Amygdala (tissue), 56 donors: Measurements from ENCODE around the gene FBXL15.

Experiments used
- DNase-seq, 56 donors: peaks; one replicate each; lab custom pipeline; 2025; lab: John Stamatoyannopoulos, UW

The FBXL15 gene

GRCh38 chr10:102397222-102398171 is 23.1 kb upstream of the FBXL15 start:
- DNase-seq = no peak

- no peak for DNase-seq
Observed at GRCh38 chr10:102398172-102399020, 22.2 kb upstream of the FBXL15 start.

GRCh38 chr10:102399217-102400021 is 21.2 kb upstream of the FBXL15 start:
- DNase-seq = peak in 55 of 56 donors; percentile 45 to 91 (median 76)

- DNase-seq = peak in 1 of 56 donors; percentile 33
Observed at GRCh38 chr10:102400076-102400475, 20.6 kb upstream of the FBXL15 start.

- no peak for DNase-seq
Observed at GRCh38 chr10:102400598-102401341, 19.9 kb upstream of the FBXL15 start.

- DNase-seq = no peak
Observed at GRCh38 chr10:102401342-102401654, 19.3 kb upstream of the FBXL15 start.

GRCh38 chr10:102401735-102402511 is 18.7 kb upstream of the FBXL15 start:
- no peak for DNase-seq

GRCh38 chr10:102402512-102402896 is 18.1 kb upstream of the FBXL15 start:
- DNase-seq = no peak

- no peak for DNase-seq
Observed at GRCh38 chr10:102403115-102403514, 17.5 kb upstream of the FBXL15 start.

GRCh38 chr10:102404361-102405107 is 16.1 kb upstream of the FBXL15 start:
- no peak for DNase-seq

- no peak for DNase-seq
Observed at GRCh38 chr10:102405108-102405571, 15.5 kb upstream of the FBXL15 start.

- no peak for DNase-seq
Observed at GRCh38 chr10:102405632-102406031, 15.0 kb upstream of the FBXL15 start.

GRCh38 chr10:102406815-102407214 is 13.8 kb upstream of the FBXL15 start:
- DNase-seq = no peak

- no peak for DNase-seq
Observed at GRCh38 chr10:102407425-102408130, 13.1 kb upstream of the FBXL15 start.

- peak in 10 of 56 donors; percentile 10 to 44 (median 25) for DNase-seq
Observed at GRCh38 chr10:102408131-102408727, 12.4 kb upstream of the FBXL15 start.

GRCh38 chr10:102408728-102409603 is 11.7 kb upstream of the FBXL15 start:
- peak in 37 of 56 donors; percentile 12 to 75 (median 50) for DNase-seq
